GM12801 (cell line): ENCODE data around the gene PRR15L.

ENCODE experiments used
- TF ChIP-seq, protein P1 (sequence below): IDR thresholded peaks from one replicate; pipeline ENCODE4 v1.5.1; 2011; ENCODE audit warnings: control low read depth; ENCODE audit not compliant: insufficient read length; ENCODE audit errors: extremely low read depth

The PRR15L gene

DNA sequence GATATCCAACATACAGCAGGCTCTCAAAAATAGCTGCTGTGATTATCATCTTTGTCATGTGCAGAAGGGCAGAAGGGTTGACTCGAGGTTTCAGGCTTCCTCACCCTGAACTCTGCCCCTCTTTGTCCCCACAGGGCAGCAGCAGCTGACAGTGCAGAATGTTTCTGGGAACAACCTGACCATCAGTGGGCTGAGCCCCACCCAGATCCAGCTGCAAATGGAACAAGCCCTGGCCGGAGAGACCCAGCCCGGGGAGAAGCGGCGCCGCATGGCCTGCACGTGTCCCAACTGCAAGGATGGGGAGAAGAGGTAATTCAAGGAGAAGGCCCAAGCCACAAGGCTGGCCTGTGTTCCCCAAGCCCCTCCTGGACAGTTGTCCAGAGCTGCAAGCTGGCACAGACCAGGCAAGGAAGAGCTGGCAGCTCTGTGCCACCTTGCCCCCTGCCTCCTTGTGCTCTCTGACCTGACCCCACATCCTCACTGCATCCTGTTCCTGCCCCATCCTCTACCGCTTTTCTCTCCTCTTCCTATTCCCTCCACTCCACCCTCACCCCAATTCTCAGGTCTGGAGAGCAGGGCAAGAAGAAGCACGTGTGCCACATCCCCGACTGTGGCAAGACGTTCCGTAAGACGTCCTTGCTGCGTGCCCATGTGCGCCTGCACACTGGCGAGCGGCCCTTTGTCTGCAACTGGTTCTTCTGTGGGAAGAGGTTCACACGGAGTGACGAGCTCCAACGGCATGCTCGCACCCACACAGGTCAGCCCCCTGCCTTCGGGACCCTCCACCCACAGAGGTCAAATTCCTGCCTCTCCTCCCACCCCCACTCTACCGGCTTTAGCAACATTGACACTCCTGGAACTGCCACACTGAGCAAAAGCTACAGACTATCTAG, 32.7 kb downstream of the PRR15L start:
- TF ChIP-seq, protein P1, sequence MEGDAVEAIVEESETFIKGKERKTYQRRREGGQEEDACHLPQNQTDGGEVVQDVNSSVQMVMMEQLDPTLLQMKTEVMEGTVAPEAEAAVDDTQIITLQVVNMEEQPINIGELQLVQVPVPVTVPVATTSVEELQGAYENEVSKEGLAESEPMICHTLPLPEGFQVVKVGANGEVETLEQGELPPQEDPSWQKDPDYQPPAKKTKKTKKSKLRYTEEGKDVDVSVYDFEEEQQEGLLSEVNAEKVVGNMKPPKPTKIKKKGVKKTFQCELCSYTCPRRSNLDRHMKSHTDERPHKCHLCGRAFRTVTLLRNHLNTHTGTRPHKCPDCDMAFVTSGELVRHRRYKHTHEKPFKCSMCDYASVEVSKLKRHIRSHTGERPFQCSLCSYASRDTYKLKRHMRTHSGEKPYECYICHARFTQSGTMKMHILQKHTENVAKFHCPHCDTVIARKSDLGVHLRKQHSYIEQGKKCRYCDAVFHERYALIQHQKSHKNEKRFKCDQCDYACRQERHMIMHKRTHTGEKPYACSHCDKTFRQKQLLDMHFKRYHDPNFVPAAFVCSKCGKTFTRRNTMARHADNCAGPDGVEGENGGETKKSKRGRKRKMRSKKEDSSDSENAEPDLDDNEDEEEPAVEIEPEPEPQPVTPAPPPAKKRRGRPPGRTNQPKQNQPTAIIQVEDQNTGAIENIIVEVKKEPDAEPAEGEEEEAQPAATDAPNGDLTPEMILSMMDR, result no peak

- TF ChIP-seq, protein P1, result no peak
These were observed 38.7 kb downstream of the PRR15L start for GRCh38 chr17:47918991-47919390.

DNA sequence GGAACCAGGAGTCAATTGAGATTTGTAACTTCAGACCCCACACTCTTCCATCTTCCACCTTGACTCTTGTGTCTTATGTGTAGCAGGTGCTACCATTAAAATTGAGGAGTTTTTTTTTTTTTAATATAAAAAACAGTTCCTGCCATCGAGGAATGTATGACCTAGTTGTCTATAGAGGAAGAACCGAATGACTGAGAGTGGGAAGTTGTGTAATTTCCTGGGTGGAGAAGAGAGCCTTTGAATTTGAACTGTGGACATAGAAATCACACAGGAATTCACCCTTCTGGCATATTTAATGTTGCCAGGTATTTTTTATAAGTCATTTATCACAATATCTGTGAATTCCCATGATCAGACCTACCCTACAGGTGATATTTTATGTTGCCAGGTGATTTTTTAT, 39.7 kb downstream of the PRR15L start:
- TF ChIP-seq, protein P1, result no peak

GRCh38 chr17:47917581-47917980, 40.1 kb downstream of the PRR15L start:
- TF ChIP-seq, protein P1, result no peak

GRCh38 chr17:47916489-47917208, 41.0 kb downstream of the PRR15L start:
- TF ChIP-seq, protein P1, result no peak

DNA sequence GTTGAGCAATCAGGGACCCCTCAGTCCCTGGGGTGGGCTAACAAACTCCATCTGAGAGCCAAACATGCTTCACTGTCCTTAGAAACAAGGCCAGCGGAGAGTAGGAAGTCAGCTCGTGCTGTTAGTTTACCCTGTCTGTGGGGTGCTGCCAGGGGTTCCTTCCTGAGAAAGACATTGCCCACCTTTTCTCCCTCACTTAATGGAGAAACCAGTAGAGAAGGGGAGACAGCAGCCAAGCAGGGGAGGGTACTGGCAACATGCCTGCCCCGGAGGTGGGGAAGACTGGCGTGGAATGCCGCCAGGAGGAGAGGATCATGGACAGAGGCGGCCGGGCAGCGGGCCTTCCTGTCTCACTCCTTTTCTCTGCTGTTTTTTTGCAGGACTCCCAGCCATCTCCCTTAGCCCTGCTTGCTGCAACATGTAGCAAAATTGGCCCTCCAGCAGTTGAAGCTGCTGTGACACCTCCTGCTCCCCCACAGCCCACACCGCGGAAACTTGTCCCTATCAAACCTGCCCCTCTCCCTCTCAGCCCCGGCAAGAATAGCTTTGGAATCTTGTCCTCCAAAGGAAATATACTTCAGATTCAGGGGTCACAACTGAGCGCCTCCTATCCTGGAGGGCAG, 41.8 kb downstream of the PRR15L start:
- TF ChIP-seq, protein P1, result no peak

DNA sequence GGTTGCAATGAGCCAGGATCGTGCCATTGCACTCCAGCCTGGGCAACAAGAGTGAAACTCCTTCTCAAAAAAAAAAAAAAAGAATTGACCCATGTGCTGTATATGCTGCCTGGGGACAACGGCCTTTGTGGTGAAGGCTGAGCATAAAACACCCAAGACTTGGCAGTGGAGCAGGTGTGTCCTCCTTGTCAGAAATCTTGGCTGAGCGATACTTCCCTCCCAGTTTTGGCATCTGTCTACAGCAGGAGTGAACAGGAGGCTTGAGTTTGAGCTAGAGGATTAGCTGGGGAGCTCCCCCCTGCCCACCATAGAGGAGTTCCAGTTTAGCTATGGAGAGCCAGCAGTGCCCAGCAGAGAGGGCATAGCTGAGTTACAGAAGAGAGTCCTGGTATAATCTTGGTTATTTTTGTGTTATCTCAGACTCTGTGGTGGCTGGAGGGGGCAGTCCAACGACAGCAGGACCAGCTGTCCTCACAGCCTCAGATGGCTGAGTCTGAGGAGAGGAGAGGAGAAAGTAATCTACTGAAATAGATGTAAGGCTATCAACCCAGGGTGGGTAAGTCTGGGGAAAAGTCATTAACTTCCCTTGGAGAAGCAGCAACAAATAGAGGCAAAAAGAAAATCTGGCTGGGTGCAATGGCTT, 43.3 kb downstream of the PRR15L start:
- TF ChIP-seq, protein P1, result no peak
